Activated T-cell treated with anti-CD3 and anti-CD28 coated beads for 24 hours (primary cell): ENCODE measurements around the gene CYBA.

Experiments
- DNase-seq: peaks from one replicate; pipeline ENCODE4 v3.0.0-alpha.2; 2020; ENCODE audit warnings: low read depth

The CYBA gene

DNA sequence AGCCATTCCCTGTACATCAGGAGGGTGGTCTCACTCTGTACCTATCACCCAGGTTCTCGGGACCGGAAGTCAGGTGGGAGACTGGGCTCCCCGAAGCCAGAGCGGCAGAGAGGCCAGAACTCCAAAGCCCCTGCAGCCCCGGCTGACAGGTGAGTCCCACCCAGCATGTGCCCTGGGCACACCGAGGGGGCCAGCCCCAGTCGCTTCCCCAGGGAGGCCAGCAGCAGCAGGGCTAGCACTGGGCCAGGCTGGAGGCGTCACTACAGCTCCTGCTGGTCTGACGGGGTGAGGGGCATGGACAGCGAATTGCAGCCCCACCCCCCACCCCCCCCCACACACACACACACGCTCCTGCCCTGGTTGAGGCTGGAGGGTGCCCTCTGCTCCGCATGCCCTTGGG is 20.4 kb downstream of the CYBA start:
- no peak for DNase-seq

DNA sequence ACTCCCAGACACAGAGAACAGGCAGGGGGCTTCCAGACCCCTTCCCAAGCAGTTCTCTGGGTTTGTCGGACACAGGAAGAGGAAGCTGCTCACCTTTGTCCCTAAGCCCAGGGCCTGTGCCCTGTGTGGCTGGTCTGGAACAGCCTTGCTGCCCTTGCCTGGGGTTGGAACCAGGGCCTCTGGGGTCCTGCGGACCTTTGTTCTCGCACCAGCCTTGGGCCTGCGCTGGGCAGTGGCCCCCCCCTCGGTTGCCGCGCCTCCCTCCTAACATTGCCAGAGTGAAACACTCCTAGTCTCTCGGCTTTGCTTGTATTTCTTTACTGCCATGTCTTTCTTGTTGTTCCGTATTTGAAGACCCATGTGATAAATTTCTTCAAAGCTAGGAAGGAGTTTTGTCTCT is 21.0 kb downstream of the CYBA start:
- no peak for DNase-seq

DNA sequence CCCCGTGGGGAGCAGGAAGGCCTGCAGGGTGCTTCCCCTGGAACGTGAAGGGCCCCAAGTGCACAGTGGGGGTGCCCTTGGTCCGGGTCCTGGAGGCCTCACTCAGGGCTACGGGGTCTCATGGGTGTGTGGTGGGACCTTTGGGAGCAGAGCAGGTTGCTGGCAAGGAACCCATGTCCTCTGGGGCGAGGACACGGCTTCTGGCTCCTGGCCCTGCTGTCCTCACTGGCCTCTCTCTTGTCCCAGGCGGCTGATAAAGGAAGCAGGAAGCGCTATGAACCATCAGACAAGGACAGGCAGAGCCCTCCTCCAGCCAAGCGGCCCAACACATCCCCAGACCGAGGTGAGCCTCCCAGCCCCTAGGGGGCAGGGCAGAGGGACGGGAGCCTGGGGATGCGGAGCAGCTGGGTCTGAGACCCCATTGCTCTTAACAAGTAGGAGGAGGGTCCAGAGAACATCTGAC is 22.3 kb downstream of the CYBA start:
- DNase-seq, result no peak

DNA sequence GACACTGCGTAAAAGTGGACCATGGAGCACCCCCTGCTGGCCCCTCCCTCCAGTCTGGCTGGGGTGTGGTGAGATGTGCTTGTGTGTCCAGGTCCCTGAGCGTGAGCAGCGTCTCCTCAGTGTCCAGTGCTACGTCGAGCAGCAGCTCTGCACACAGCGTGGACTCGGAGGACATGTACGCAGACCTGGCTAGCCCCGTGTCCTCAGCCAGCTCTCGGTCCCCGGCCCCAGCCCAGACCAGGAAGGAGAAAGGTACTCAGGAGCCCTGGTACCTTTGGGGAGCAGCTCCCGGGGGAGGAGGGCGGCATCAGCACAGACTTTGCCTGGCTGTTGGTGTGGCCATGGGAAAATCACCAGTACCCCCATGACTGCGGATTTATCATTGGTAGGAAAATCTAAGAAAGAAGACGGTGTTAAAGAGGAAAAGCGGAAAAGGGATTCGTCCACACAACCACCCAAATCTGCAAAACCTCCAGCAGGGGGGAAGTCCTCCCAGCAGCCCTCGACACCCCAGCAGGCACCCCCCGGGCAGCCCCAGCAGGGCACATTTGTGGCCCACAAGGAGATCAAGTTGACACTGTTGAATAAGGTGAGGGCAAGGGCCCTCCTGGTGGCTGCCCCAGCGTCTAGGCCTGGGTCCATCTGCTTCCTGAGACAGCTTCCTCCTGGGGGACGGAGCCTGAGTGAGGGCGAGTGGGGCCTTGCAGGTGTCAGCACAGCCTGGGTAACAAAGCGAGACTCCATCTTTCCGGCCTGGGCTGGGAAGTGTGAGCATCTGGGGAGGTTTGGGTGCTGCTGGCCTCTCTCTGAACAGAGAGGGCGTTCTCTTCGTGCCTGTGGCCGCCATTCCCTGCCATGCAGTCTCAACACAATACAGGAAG is 23.1 kb downstream of the CYBA start:
- no peak for DNase-seq

DNA sequence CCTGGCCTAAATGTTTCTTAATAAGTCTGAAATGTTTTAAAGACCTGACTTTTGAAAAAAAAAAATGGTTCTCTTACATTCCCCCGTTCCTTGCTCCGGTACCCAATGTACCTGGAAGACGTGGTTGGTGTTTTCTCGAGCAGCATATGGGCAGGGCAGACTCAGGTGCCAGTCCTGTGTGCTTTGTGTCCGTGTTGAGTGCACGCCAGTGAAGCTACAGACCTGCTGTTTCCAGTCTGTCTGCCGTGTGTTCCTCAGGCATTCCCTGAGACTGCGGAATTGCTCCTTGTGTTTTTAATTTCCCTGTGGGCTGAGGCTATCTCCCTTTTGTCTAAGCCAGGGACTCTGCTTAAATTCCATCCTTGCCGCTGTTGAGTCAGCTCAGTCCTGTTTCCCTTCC is 24.2 kb downstream of the CYBA start:
- DNase-seq, result no peak

DNA sequence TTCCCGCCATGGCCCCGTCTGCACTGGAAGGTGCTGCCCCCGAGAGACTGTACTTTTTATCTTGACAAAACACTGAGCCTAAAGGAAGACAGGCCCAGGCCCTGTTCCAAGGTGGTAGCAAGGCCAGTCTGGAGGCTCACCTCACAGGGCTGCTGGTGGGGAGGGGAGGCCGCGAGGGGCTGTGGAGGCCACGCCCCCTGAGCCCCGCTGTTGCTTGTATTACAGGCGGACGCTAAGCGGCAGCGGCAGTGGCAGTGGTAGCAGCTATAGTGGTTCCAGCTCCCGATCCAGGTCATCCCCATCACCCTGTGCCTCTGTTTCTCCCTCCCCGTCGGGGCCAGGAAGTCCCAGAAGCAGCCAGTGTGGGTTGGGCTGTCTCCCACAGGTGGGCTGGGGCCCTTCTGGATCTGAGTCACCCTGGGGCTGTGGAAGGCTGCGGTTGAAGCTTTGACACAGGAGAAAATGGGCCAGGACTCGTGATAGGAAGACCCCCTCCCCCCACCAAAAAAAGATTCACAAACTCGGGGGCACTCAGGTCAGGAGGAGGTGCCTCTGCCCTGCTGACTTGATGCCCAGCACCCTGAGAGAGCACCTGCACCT is 25.8 kb downstream of the CYBA start:
- DNase-seq, result no peak

DNA sequence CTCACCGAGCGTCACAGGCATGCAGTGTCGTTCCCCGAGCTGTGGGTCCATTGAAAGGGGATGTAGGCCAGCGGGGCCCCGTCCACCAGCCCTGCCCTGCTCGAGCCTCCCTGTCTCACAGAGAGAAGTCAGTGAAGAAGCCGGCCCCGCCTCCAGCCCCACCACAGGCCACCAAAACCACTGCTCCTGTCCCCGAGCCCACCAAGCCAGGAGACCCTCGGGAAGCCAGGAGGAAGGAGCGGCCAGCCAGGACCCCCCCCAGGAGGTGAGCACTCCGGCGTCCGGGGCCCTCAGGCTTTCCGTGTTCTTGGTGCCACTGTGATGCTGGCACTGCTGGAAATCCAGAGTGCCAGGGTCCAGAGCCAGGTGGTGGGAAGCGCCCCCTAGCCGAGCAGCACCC is 26.4 kb downstream of the CYBA start:
- DNase-seq, result no peak

DNA sequence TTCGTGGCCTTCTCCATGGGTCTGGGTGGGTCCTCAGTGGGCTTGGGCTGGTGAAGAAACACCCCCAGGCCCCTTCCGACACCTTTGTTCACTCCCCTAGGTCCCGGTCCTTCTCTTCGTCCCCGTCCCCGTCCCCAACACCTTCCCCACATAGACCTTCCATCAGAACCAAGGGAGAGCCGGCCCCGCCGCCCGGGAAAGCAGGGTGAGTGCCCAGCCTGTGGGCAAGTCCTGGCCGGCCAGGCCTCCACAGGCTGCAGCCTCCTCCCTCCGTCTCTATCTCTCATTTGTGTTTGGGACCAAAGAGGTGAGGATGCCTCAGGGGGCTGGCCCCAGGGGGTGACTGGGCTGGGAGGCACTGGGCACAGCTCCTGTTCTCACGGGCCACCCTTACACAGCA is 27.0 kb downstream of the CYBA start:
- DNase-seq, result no peak

DNA sequence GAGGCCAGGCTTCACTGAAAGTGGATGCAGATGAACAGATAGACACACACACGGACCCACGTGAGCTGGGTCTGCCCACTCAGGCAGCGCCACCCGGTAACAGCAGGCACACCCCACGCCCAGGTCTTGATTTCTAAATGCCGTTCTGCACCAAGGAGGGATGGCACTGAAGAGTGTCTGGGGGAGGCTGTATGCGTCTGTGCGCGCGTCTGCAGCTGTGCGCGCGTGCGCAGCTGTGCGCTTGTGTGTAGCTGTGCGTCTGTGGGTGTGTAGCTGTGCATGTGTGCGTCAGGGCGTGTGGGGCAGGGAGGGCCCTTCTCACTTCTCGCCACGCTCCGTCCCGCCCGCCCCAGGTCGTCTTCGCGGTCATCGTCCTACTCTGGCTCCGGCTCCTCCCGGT is 28.0 kb downstream of the CYBA start:
- no peak for DNase-seq

DNA sequence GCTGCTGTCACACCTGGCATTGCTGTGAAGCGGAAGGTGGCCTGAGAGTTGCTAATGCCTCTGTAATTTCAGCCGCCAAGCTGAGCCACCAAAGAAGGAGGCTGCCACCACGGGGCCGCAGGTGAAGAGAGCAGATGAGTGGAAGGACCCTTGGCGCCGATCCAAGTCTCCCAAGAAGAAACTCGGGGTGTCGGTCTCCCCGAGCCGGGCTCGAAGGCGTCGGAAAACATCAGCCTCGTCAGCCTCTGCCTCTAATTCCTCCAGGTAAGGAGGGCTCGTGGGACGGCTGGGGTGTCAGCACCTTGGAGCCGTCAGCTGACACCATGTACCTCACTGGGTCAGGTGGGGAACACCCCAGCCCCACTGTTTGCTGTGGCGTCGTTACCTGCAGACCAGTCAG is 28.7 kb downstream of the CYBA start:
- no peak for DNase-seq

DNA sequence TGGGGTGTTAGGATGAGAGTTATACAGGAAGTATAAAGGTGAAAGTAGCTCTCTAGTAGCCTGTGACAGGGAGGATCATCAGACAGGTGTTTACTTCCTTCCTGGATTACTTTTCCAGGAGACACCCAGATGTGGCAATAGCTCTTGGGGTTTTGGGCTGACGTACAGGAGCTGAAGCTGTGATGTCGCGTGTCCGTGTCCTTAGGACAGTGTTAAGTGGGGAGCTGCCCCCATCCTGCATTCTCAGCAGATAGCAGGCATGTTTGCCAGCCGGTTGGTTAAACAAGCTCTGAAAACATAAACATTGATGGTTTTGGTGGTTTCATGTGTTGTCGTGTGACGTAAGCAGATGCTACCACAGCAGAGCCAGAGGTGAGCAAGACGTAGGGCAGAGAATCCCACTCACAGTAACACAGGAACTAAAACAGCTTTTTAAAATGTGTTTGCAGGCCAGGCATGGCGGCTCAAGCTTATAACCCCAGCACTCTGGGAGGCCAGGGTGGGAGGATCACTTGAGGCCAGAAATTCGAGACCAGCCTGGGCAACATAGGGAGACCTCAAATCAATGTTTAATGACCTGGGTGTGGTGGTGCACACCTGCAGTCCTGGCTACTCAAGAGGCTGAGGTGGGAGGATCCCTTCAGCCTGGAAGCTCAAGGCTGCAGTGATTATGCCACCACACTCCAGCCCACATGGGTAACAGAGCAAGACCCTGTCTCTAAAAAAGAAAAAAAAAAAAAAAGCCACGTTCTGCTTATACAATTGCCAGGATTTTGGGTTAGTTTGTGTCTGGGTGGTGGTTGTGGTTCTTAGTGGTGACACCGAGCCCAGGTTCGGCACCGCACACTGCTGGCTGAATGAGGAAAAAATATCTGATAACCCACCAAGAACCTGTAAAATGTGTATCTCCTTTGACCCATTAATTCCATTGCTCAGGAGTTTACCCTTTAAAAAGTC is 30.7 kb downstream of the CYBA start:
- peak; percentile 42 for DNase-seq

DNA sequence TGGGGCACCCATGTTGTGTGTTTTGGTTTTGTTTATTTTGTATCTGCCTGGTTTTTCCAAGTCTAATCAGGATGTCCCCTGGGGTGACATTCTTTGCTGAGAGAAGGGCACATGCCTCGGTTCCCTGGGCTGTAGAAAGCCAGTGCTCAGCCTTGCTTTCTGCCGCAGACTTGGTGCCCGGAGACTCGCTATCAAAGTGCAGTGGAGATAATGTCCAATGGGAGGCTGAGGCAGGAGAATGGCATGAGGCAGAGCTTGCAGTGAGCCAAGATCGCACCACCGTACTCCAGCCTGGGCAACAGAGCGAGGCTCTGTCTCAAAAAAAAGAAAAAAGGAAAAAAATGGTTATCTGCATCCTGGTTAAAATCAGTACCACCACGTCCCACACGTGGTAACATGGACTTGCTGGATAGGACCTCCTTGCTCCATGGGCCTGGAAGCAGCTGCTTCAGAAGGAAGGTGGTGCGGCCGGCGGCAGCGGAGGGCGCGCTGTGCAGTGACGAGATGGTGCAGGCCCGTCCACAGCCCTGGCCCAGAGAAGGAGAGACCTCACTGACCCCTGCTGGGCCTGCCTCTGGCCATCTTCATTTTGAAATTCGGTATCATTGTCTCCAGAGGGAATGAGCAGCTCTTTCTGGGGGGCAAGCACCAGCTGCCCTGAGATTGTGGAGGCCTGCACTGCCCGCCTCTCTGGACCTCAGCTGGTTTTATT is 31.7 kb downstream of the CYBA start:
- DNase-seq, result no peak

DNA sequence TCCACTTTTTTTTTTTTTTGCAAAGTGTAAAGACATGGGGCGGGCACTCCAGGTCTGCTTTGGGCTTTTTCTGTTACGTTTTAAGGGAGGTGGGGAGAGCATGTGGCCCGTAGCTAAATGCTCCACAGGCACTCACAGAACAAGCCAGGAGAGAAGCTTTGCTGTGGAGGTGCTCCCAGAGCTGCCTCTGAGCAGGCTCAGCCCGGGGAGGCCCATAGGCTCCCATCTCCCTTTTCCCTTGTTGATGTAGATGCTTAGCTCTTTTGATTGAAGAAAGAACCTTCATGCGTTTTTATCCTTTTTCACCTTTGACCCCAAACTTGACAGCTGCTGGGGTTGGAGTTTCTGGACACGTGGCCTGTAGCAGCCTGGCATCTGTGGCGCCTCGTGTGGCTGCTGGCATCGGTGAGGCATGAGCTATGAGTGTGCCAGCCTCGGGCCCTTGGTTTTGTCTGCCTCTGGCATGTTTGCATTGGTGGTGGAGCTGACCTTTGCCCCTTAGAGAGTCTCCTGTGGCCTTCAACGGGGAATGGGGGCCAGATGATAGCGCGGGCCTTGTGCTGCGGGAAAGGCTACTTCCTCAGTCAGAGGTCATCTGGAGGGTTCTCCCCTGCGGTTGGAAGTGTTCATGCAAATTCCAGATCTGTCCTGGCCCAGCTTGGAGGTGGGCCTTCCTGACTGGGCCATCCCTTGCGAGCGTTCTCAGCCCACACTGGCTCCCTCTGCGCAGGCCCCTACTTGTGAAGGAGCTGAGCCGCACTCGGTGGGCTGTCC is 32.5 kb downstream of the CYBA start:
- no peak for DNase-seq

DNA sequence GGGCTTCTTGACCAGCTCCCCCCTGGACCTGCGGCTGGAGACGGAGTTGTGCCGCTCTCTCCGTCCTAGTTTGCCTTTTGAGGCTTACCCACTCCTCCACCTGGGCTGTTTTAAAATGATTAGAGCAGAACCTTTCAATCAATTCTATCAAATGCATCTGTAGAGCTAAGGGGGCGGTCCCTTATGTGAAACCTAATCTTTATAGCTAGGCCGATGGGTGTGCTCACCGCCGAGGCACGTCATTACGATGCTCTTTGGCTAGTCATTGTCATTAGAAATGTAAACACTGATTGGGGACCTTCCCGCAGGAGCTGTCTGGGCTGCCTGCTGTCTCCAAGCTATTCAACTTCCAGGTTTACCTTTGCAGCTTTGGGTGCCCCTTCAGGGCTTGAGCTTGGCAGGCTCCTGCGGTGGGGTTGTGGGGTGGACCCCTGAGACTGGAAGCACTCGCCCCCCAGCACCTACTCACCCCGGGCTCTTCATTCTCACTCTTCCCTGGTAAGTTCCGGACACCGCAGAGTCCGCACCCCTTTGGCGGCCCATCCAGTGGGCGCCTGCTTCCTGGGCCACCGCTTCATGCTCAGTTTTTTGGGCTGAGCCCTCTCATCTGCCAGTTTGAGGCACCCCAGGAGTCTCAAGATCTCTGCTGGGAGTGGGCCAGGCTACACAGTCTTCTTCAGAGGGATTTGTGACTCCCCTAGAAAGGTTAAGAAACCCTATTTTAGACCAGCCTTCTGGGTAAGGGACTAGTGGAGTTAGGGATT is 33.4 kb downstream of the CYBA start:
- no peak for DNase-seq

DNA sequence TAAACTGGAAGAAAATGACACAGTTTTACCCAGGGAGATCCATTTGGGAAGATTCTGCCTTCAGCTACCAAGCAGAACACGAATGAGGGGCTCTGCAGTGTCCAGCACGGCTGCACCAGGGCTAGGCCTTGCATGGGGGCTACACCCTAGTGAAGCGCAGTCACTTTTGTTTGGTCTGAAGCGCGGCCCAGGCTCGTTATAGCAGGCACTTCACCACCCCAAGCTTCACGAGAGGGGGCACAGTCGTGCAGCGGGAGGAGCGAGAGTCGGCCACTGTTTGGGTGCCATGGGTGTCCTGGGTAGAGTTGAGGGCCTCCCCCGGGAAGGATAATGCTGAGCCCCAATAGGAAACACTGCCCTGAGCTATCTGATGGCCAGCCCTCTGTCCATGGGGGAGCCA is 34.1 kb downstream of the CYBA start:
- no peak for DNase-seq

DNA sequence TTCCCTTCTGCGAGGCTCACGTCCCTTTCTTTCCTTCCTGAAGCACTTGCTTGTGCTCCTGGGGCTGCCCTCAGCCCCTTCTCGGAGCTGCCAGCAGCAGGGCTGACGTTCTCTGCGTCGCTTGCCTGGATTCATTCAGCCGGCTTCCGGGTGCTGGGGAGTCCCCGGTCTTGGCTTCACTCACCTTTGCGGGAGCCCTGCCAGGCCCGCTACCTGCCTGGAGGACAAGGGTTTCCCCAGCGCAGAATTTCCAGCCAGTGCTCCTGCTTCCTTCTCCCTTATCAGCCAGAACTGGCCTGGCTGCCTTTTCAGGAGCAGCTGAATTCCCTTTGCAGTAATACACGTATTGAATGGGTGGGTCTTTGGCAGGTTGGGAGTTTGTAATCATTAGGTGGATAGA is 34.5 kb downstream of the CYBA start:
- DNase-seq, result no peak

DNA sequence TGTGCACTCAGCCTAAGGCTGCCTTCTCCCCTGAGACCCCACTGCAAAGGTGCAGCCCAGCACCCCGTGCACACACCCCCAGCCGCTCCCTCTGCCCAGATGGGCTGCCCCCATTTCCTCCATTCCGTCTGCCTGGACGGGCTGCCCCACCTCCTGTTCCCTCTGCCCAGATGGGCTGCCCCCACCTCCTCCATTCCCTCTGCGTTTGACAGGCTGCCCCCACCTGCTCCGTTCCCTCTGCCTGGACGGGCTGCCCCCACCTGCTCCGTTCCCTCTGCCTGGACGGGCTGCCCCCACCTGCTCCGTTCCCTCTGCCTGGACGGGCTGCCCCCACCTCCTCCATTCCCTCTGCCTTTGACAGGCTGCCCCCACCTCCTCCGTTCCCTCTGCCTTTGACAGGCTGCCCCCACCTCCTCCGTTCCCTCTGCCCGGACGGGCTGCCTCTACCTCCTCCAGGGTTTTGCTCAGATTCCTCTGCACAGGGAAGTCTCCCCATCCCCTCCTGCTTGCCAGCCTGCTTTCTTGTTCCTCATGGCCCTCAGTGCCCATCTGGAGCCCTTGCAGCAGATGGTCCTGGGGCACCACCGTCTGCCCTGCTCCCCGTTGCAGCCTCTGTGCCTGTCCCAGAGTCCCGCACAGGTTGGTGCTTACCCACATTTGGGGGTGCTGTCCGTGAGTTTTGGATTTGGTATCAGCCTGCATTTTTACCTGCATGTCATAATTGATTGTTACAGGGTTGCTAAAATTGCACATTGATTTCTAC is 35.9 kb downstream of the CYBA start:
- no peak for DNase-seq

DNA sequence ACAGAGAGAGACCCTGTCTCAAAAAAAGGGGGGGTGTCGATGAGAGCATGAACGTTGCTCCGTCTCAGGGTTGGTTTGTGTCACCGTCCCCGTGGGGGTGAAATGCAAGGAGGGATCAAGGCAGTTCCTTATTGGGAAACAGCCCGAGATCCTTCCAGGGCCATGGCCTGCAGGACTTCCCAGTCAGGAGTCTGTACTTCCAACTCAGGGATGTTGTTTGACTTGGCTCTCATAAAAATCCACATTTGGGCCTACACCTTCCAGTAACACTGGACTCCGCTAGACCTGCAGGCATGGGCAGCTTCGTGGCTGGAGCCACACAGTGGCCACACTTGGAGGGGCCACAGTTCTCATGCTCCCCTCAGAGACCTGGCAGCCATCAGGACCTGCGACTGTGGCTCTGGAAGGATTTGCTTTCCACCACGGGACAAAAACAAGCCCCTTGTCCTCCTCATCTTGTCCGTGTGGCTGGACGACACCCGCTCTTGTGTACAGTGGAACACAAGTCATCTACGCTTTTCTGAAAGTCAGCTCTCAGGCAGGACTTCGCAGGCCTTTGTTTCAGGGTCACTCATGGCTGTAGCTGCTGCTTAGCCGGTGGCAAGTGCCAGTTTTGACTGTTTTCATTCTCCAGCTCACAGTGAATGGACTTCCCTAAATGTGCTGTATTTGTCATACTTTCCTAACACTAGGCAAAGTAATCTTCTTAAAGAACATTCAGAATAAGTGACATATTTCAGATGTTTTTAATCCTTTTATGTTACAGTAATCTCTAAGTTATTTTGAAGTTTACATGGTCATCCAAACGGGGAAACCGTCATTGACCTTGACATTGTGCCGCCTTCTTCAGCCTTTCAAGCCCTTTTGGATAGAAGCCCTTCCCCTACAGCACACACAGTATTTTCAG is 36.7 kb downstream of the CYBA start:
- no peak for DNase-seq

DNA sequence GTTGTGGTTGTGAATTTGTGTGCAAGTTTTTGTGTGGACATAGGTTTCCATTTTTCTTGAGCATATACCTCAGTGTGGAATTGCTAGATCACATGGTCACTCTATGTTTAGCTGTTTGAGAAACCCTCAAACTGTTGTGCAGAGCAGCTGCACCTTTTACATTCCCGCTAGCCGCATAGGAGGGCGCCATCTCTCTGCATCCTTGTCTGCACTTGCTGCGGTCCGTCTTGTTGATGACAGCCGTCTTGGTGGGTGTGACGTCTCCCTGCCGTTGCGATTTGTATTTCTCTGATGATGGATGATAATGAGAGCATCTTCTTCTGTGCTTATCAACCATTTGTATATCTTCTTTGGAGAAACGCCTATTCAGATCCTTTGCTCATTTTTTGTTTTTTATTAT is 37.6 kb downstream of the CYBA start:
- DNase-seq, result no peak
